T47D (cell line): ENCODE data around the gene SAFB.
A peak's percentile ranks its signal among the peaks of the same experiment; 100 is the strongest.

ENCODE experiments used
- DNase-seq, 2 experiments: peaks; one replicate each; pipeline versions ENCODE4 v3.0.0 to v3.0.0-alpha.2; 2011 to 2012; ENCODE audit warnings: low read depth in 1 of 2, low spot score in 1 of 2
- JUND ChIP-seq: IDR thresholded peaks from 2 replicates; pipeline ENCODE4 v1.6.1; 2012; ENCODE audit warnings: low read depth
- in situ Hi-C: cut with HindIII; loops from 2 replicates; pipeline ENCODE4 v1.10.0; 2016; ENCODE audit warnings: low sequenced_read_pairs, low pct_unique_long_range_greater_than_20kb

Gene SAFB

DNA sequence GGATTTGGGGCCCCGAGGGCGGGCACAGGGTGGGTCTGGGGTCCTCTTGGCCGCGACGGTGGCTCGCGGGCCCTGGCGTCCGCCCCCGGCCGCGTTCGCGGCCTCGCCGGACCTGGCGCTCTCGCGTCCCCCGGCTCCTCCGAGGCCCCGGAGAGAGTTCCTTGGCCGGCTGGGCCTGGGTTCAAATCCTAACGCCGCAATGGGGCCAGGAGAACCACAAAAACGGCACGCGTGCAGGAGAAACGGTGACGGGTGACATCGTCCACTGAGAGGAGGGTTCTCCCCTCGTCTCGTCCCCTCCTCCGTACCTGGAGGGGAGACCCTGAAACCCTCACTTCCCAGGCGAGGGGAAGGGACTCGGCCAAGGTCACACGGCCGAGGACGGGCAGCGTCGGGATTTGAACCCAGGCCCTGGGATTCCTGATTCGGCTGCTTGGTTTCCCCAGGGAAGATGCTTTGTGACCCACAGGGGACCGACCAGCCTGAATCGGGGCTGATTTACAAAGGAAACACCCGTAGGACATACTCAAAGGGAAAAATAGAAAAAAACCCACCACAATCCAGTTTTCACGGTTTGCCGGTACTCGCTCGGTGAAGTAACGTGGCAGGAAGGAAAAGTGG, 624 bp downstream of the SAFB start:
- DNase-seq, result no peak
- no peak for TF ChIP-seq JUND
- in situ Hi-C loops, result no loop called here

DNA sequence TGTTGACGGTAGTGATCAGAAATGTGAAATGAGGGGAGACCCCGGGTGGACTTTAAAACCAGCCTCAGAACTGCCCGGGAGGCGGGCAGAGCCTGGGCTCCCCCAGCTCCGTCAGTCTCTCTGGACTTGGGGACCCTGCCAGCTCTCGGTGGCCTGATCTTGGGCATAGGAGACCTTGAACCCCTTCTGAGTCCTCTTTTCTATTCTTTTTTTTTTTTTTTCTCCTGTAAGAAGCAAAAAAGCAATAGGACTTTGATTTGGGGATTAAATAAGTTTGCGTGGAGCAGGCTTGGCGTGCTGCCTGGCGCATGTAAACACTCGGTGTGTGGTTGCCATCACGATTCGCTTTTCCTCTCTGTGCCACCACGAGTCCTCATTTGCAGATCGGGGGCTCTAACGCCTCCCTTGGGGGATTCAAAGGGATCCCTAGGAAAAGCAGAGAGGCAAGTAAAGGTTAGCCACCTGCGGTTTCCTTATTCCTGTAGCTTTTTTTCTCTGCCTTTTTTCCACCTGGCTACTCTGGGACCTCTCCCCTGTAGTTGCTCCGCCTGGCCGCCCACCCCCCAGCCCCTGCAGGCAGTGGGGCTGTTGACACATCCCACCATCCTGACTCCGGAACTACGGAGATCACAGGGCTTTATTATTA, 1.3 kb downstream of the SAFB start:
- no peak for TF ChIP-seq JUND
- in situ Hi-C loops, result no loop called here
- DNase-seq, result peak in 1 of 2 experiments; percentile 28

DNA sequence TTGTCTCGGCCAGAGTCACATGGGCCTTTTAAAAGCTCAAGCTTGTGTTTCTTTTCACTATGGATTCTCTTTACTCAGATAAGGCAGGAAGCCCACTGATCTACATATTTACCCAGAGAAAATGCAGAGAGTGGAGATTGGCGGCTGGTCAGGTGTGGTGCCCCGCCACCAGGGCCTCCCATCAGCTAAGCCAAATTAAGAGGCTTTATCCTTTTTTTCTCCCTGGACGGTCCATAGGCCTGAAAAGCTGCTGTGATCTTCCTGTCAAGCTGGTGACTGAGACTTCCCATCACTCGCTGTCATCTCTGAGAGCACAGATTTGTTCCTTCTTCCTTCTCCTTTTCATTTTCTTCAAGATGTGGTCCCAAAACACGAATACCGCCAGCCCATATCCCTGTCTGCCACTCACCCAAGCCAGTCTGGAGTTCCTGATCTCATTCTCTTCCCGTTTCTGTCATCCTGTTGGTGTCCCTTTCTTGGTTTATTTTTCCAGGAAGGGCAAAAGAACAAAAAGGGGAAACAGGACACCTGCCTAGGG, 1.9 kb downstream of the SAFB start:
- in situ Hi-C loops, result no loop called here
- no peak for DNase-seq
- TF ChIP-seq JUND, result no peak

DNA sequence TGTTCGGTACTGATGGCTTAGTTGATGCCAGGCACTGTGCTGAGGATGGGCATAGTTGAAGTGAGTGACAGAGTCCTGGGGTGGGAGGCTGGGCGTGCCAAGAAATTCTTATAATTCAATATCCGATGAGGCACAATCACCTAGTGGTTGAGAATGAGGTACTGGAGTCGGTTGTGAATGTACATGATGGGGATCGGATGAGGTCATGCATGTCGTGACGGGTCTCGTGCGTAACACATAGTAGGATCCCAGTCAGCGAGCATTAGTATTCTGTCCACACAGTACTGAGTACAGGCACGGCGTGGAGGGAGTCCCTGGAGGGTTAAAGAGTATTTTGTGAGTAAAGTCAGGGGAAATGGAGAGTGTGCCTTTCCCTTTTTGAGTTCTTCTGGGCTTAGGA, 2.8 kb downstream of the SAFB start:
- TF ChIP-seq JUND, result no peak
- in situ Hi-C loops, result no loop called here
- no peak for DNase-seq

DNA sequence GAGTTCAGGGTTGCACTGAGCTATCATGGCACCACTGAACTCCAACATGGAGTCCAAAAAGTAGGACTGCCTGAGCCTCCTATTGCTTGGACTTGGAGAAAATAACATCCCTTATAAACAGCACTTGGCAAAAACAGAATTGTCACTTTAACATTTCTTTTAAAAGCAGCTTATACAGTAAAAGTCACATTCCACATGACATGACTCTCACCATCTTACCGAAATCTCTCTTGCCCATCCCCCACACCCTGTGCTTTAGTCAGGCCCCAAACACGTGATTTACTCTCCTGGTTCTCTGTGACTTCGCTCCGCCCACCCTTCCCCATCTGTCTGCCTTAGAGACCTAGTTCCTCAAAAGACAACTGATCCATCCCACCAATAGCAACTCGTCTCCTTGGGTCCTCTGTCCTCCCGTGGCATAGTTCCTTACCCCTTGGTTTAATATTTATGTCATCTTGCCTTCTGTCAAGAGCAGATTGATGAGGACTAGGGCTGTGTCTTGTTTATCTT, 4.6 kb downstream of the SAFB start:
- no peak for TF ChIP-seq JUND
- in situ Hi-C loops, result no loop called here
- DNase-seq, result no peak

DNA sequence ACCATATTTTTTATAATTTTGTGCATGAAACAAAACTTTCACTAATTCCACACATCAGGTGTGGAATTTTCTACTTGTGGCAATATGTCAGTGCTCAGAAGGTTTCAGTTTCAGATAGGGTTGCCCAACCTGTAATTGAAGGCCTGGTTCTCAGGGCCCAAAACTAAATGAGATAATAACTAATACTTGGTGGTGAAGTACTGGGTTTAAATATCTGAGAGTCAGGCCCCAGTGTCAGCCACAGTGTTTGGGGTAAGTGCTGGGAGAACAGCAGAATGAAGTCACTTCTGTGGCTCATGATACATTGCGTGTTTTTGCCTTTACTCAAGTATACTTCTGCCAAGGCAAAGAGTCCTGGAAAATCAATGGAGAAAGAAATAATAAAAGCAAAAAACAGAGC, 5.6 kb downstream of the SAFB start:
- no peak for DNase-seq
- no peak for TF ChIP-seq JUND
- in situ Hi-C loops, result no loop called here

DNA sequence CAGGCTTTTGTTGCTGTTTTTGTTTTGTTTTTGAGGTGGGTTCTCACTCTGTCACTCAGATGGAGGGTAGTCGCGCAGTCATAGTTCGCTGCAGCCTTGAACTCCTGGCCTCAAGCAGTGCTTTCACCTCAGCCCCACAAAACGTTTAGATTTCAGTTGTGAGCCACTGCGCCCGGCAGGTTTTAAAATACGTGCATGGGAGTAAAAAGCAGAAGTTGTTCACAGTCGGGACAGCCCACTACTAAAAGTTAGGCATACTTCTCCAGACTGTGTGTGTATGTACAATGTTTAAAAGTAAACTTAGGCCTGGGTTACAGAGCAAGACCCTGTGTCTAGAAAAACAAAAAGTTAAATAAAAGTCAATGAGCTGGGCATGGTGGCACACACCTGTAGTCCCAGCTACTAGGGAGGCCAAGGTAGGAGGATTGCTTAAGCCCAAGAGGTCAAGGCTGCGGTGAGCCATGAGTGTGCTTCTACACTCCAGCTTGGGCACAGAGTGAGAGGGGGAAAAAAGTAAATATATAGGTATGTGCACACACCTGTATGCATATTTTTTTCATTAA, 6.1 kb downstream of the SAFB start:
- DNase-seq, result no peak
- in situ Hi-C loops, result no loop called here
- TF ChIP-seq JUND, result no peak

DNA sequence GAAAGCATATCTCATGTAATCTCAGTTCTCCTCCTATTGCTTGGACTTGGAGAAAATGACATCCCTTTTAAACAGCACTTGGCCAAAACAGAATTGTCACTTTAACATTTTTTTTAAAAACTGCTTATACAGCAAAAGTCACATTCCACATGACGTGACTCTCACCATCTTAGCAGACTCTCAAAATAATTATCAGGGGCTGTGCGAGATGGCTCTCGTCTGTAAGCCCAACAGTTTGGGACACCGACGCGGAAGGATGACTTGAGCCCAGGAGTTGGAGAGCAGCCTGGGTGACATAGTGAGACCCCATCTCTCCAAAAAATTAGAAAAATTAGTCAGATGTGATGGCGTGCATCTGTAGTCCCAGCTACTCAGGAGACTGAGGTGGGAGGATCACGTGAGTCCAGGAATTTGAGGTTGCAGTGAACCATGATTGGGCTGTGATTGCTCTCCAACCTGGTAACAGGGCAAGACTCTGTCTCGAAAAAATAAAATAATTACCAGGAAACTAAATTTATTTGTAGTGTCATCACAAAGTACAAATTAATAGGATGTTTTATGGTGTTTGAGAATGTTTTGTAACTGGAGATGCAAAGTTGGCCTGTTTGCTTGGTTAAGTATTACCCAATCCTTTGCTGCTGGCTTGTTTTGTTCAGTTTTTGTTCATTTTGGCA, 8.8 kb downstream of the SAFB start:
- DNase-seq, result no peak
- in situ Hi-C loops, result no loop called here
- no peak for TF ChIP-seq JUND

DNA sequence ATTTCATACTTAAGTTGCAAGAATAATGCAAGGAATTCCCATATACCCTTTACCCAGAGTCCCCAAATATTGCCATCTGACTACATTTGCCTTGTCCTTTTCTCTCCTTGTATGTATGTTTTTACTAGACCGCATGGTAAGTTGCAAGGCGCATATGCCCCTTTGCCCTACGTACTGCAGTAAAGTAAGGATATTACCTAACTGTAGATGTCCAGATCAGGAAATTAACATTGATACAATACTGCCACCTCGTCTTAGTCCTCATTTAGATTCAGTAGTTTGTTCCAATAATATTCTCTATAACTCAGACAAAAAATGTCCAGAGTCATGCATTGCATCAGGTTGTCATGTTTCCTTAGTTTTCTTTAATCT, 9.3 kb downstream of the SAFB start:
- in situ Hi-C loops, result no loop called here
- no peak for DNase-seq
- no peak for TF ChIP-seq JUND

DNA sequence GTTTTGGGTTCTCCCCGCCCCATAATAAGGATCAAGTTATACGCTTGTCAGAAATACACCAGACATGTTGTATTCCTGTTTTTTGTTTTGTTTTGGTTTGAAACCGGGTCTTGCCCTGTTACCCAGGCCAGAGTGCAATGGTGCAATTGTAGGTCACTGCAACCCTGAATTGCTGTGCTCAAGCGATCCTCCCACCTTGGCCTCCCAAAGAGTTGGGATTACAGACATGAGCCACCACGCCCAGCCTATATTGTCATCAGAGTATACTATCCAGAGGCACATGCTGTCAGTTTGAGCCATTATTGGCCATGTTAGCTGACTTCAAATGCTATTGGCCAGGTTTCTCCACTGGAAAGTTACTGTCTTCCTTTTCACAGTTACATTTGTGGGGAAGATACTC, 9.8 kb downstream of the SAFB start:
- no peak for DNase-seq
- TF ChIP-seq JUND, result no peak
- in situ Hi-C loops, result no loop called here

DNA sequence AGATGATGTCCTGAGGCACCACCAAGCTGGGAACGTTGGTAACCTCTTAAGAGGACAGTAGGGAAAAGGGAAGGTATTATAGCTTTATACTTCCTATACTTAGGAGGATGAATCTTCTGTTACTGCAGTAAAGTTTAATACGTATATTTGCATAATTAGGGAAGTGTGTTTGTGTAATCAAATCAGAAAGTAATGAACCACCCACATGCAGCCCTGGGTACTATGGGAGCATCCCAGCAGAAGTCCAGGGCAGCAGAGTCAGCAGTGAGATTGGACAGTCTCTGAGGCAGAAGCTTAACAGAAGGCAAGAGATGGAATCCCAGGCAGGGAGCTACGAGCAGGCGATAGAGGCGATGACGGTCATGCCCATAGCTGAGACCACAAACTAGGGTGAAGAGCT, 12.5 kb downstream of the SAFB start:
- DNase-seq, result no peak
- in situ Hi-C loops, result no loop called here
- TF ChIP-seq JUND, result no peak

DNA sequence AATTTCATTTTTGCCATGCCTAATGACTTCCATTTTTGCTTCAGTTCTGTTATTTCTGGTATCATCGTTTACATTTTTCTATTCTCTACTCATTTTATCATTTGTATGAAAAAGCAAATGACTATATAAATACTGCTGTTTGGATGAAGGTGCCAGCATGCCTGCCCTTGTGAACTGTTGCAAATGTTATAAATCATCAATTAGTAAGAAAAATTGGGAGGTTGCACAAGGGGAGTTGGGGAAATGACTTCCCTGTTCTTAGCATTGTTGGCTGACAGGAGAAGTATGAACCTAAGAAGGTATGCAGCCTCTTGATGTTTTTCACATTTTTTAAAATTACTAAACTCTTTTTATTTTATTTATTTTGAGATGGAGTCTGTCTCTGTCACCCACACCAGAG, 15.1 kb downstream of the SAFB start:
- no peak for DNase-seq
- no peak for TF ChIP-seq JUND
- in situ Hi-C loops, result no loop called here

DNA sequence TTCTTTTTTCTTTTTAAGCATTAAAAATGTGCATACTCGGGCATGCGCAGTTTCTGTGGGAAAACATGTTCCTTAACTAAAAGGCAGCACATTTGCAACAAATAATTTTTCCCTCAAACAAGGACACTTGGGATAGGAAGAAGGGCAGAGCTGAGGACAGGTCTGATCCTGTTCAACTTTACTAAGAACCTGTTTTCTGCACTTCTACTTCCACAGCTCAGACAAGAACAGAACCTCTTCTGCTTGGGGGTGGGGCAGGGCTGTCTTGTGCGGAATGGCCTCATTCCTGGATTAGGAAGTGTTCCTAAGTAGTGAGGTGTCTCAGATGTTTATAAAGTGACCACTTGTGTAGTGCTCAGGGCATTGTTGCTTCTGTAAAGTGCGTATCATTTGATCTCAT, 18.3 kb downstream of the SAFB start:
- TF ChIP-seq JUND, result no peak
- DNase-seq, result no peak
- in situ Hi-C loops, result no loop called here
